Measurements from ENCODE around the gene CRBN.

The CRBN gene

DNA sequence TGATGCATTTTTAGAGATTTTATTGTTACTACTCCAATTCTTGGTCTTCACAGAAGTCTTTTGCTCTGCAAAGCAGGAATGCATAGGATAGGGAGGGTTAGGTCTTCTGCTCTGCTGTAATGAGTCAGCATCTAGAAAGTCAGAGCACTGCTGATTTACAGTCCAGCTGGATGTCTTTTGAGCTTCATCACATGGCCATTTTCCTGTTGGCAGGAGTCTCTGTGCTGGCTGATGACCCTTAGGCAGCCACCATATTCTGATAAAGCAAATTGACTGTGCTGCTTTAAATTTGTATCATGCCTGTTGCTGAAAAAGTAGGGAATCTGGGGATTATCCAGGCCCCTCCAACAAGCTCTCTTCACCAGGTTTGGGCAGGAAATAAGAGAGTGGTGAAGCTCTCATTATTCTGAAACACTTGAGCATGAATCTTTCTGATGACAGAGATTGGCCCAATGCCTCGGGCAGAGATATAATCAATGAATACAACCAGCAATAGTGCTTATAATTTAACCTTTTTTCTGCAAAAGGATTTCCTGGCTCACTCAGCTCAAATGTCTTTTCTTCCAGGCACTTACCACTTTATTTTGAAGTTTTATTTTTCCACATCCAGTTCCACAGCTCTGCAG lies 9.7 kb upstream of the CRBN start:
- no peaks in the 10 kb centered on the region for H3K36me3 ChIP-seq (ENCODE audit: low read depth)
- H3K27me3 ChIP-seq (ENCODE audit: insufficient read depth, poor library complexity, severe bottlenecking): no peaks in the 10 kb centered on the region
- no peak for ATAC-seq (ENCODE audit: low read depth)
- no peaks in the 10 kb centered on the region for H3K4me1 ChIP-seq (ENCODE audit: insufficient read depth, poor library complexity, severe bottlenecking)
- H3K9me3 ChIP-seq (ENCODE audit: severe bottlenecking): no peaks in the 10 kb centered on the region
- DNase-seq (ENCODE audit: low spot score): no peak
- no peak overlapping the region for H3K27ac ChIP-seq (ENCODE audit: poor library complexity, severe bottlenecking)
- TF ChIP-seq, protein P1, sequence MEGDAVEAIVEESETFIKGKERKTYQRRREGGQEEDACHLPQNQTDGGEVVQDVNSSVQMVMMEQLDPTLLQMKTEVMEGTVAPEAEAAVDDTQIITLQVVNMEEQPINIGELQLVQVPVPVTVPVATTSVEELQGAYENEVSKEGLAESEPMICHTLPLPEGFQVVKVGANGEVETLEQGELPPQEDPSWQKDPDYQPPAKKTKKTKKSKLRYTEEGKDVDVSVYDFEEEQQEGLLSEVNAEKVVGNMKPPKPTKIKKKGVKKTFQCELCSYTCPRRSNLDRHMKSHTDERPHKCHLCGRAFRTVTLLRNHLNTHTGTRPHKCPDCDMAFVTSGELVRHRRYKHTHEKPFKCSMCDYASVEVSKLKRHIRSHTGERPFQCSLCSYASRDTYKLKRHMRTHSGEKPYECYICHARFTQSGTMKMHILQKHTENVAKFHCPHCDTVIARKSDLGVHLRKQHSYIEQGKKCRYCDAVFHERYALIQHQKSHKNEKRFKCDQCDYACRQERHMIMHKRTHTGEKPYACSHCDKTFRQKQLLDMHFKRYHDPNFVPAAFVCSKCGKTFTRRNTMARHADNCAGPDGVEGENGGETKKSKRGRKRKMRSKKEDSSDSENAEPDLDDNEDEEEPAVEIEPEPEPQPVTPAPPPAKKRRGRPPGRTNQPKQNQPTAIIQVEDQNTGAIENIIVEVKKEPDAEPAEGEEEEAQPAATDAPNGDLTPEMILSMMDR (IDR thresholded peaks at IDR 0.05; ENCODE audit: poor library complexity, severe bottlenecking): no peak
- no peak overlapping the region for H3K4me3 ChIP-seq (ENCODE audit: severe bottlenecking)

GRCh38 chr3:3184876-3185275 lies 5.4 kb upstream of the CRBN start:
- ATAC-seq (ENCODE audit: low read depth) (peak; percentile 31; the same call in 1 of the 3 replicates), DNase-seq (ENCODE audit: low spot score) (no peak)
- no peaks in the 10 kb centered on the region for H3K9me3 ChIP-seq (ENCODE audit: severe bottlenecking)
- no peak overlapping the region for H3K4me3 ChIP-seq (ENCODE audit: severe bottlenecking)
- H3K36me3 ChIP-seq (ENCODE audit: low read depth): no peaks in the 10 kb centered on the region
- TF ChIP-seq, protein P1 (IDR thresholded peaks at IDR 0.05; ENCODE audit: poor library complexity, severe bottlenecking): no peak
- no peaks in the 10 kb centered on the region for H3K27me3 ChIP-seq (ENCODE audit: insufficient read depth, poor library complexity, severe bottlenecking)
- H3K4me1 ChIP-seq (ENCODE audit: insufficient read depth, poor library complexity, severe bottlenecking): no peaks in the 10 kb centered on the region
- no peak overlapping the region for H3K27ac ChIP-seq (ENCODE audit: poor library complexity, severe bottlenecking)

DNA sequence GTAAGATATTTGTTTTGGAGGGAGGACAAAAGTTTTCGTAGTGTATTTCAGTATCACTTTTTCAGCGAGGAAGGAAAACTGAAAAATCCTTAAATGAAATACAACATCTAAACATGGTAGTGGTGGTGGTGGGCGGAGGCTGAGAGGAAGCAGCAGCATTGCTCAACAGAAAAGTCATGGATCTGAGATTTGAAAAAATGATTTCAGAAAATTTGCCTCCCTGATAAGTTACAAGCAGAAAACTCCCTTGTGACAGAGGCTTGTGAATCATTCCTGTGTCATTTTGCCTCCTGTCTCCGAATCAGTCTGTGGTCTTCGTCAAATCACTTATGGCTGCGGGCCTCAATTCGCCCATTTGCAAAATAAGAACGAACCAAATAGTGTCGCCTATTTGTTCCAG lies 965 bp upstream of the CRBN start:
- no peaks in the 10 kb centered on the region for H3K27me3 ChIP-seq (ENCODE audit: insufficient read depth, poor library complexity, severe bottlenecking)
- TF ChIP-seq, protein P1 (IDR thresholded peaks at IDR 0.05; ENCODE audit: poor library complexity, severe bottlenecking): no peak
- no peaks in the 10 kb centered on the region for H3K9me3 ChIP-seq (ENCODE audit: severe bottlenecking)
- no peak overlapping the region for H3K27ac ChIP-seq (ENCODE audit: poor library complexity, severe bottlenecking)
- no peak for ATAC-seq (ENCODE audit: low read depth)
- no peak for DNase-seq (ENCODE audit: low spot score)
- H3K36me3 ChIP-seq (ENCODE audit: low read depth): peaks cover 19% of the 10 kb centered on the region
- H3K4me1 ChIP-seq (ENCODE audit: insufficient read depth, poor library complexity, severe bottlenecking): peaks cover 7% of the 10 kb centered on the region
- H3K4me3 ChIP-seq (ENCODE audit: severe bottlenecking): no peak overlapping the region

DNA sequence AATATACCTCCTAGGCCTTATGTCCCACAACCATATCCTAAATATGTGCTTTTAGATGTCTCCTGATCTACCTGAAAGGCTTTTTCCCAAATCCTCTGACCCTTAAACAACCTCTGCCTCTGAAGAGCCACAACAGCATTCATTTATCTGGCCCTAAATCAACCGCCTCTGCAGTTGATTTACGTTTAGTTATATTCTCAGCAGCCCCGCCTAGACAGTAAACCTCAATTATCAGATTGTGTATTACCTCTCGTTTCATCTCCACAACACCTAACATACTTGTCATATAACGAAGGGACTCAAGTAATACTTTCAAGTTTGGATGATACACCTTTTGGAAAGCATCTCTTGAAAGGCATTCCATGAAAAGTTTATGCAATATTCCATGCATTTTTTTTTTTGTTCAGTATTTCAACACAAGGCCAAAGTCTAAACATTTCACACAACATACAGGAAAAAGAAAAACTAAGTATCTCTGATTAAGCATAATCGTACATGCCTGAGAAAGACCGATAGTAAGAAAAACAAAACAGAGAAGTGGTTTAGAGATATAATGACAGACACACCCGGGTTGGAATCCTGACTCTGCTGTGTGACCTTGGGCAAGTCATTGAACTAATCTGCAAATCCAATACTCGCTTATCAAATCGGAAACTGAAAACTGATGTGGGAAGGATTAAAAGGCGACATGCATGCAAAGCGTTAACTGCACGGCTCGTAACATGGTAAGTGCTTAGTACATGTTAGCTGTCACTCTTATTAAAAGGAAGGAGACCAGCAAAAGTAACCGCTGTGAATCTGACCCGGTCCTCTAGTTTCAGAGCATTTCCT lies 778 bp downstream of the CRBN start:
- TF ChIP-seq, protein P1 (IDR thresholded peaks at IDR 0.05; ENCODE audit: poor library complexity, severe bottlenecking): no peak
- no peak for ATAC-seq (ENCODE audit: low read depth)
- H3K27me3 ChIP-seq (ENCODE audit: insufficient read depth, poor library complexity, severe bottlenecking): no peaks in the 10 kb centered on the region
- H3K36me3 ChIP-seq (ENCODE audit: low read depth): peaks cover 29% of the 10 kb centered on the region
- no peaks in the 10 kb centered on the region for H3K9me3 ChIP-seq (ENCODE audit: severe bottlenecking)
- no peak overlapping the region for H3K27ac ChIP-seq (ENCODE audit: poor library complexity, severe bottlenecking)
- no peak for DNase-seq (ENCODE audit: low spot score)
- H3K4me1 ChIP-seq (ENCODE audit: insufficient read depth, poor library complexity, severe bottlenecking): peaks cover 7% of the 10 kb centered on the region
- peak overlapping the region; percentile 96 for H3K4me3 ChIP-seq (ENCODE audit: severe bottlenecking)
